ENCODE measurements around the gene TCP11L1. TPM values are rescaled to one million over a fixed set of nuclear protein-coding genes. Genes with fewer than 3 reads are reported as not detected.
A peak's percentile ranks its signal among the peaks of the same experiment; 100 is the strongest.

TCP11L1 gene
- total RNA-seq, 4 donors from 2014 or later, result 8.3 to 22.4 (median 19.0) TPM

- TF ChIP-seq CTCF (IDR thresholded peaks at IDR 0.05 in 4 of 5, conservative IDR thresholded peaks at IDR 0.05 in 1 of 5) (no peak), POLR2A (IDR thresholded peaks at IDR 0.05) (no peak)
- Histone ChIP-seq H3K36me3 (peaks cover 0 to 57% of the 10 kb centered on the region in 2 donors), H3K4me1 (peaks cover 0 to 6% of the 10 kb centered on the region in 2 donors), H3K27ac (no peak overlapping the region), H3K4me3 (no peak overlapping the region), H3K9me3 (no peaks in the 10 kb centered on the region), H3K27me3 (no peaks in the 10 kb centered on the region)
- in situ Hi-C loops (cut with MboI; ENCODE audit: low sequenced_read_pairs in 4 of 4), result loop anchor here (5.0 to 10.0 kb wide), 2 partner anchors 108 to 110 kb away; no protein-coding TSS in a partner anchor
- DNase-seq, result no peak
- ATAC-seq, result no peak
- intact Hi-C loops (cut with DNase I; ENCODE audit: low total_unique reads), result loop anchor here (1.0 kb wide), 1 partner anchor 105 kb away; no protein-coding TSS in a partner anchor
Observed at GRCh38 chr11:33064866-33065265, 25.5 kb downstream of the TCP11L1 start.

- no peaks in the 10 kb centered on the region for H3K9me3 ChIP-seq
- intact Hi-C loops (cut with DNase I; ENCODE audit: low total_unique reads) (loop anchor here (1.0 kb wide), 1 partner anchor 105 kb away; no protein-coding TSS in a partner anchor), in situ Hi-C loops (cut with MboI; ENCODE audit: low sequenced_read_pairs in 4 of 4) (loop anchor here in 1 of 4 donors (10.0 kb wide), 1 partner anchor 111 kb away; no protein-coding TSS in a partner anchor)
- no peak overlapping the region for H3K4me3 ChIP-seq
- TF ChIP-seq CTCF (IDR thresholded peaks at IDR 0.05 in 4 of 5, conservative IDR thresholded peaks at IDR 0.05 in 1 of 5) (peak; percentile 62 to 86 (median 83)), POLR2A (IDR thresholded peaks at IDR 0.05) (no peak)
- peak; percentile 62 to 71 for ATAC-seq
- no peaks in the 10 kb centered on the region for H3K27me3 ChIP-seq
- H3K36me3 ChIP-seq, result peaks cover 0 to 59% of the 10 kb centered on the region in 2 donors
- DNase-seq, result peak; percentile 7 to 39
- H3K4me1 ChIP-seq, result peaks cover 0 to 6% of the 10 kb centered on the region in 2 donors
- no peak overlapping the region for H3K27ac ChIP-seq
Observed at GRCh38 chr11:33065445-33066178, 26.2 kb downstream of the TCP11L1 start.

- Histone ChIP-seq H3K4me3 (no peak overlapping the region), H3K36me3 (peaks cover 0 to 59% of the 10 kb centered on the region in 2 donors), H3K27me3 (no peaks in the 10 kb centered on the region), H3K27ac (no peak overlapping the region), H3K9me3 (no peaks in the 10 kb centered on the region), H3K4me1 (peaks cover 0 to 6% of the 10 kb centered on the region in 2 donors)
- DNase-seq (no peak), ATAC-seq (no peak)
- intact Hi-C loops (cut with DNase I; ENCODE audit: low total_unique reads), result no loop called here
- in situ Hi-C loops (cut with MboI; ENCODE audit: low sequenced_read_pairs in 4 of 4), result loop anchor here in 1 of 4 donors (10.0 kb wide), 1 partner anchor 112 kb away; no protein-coding TSS in a partner anchor
- TF ChIP-seq CTCF (IDR thresholded peaks at IDR 0.05 in 4 of 5, conservative IDR thresholded peaks at IDR 0.05 in 1 of 5), result no peak
- TF ChIP-seq POLR2A (IDR thresholded peaks at IDR 0.05), result no peak
Observed at GRCh38 chr11:33067294-33067693, 27.9 kb downstream of the TCP11L1 start.

DNA sequence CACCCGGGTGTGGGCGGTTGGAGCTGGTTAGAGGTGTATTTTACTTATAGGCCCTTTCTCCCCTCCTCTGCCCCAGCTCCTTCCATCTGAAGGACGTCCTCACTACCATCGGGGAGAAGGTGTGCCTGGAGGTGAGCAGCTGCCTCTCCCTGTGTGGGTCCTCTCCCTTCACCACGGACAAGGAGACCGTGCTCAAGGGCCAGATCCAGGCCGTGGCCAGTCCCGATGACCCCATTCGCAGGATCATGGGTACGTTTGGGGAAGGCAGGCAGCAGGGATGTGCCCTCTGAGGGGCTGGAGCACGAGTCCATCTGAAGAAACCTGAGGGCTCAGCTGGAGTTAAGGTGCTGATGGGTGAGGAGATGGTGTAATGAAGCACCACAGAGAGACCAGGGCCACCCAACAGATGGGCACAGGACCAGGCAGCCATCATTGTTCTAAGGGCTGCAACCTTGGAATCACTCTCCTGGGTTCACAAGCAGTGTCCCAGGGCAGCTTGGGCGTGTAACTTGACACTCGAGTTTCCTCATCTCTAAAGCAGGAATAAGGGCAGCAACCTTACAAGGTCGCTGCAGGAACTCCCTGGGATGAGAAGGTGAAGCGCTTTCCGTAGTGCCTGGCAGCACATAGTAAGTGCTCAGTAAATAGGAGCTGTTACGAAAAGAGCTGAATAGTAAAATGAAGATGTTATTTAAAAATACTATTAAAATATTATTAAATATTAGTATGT, 29.4 kb downstream of the TCP11L1 start:
- H3K9me3 ChIP-seq, result no peaks in the 10 kb centered on the region
- H3K36me3 ChIP-seq, result peaks cover 0 to 71% of the 10 kb centered on the region in 2 donors
- DNase-seq, result no peak
- TF ChIP-seq POLR2A (IDR thresholded peaks at IDR 0.05) (no peak), CTCF (IDR thresholded peaks at IDR 0.05 in 4 of 5, conservative IDR thresholded peaks at IDR 0.05 in 1 of 5) (no peak)
- ATAC-seq, result no peak
- H3K4me3 ChIP-seq, result no peak overlapping the region
- no peaks in the 10 kb centered on the region for H3K27me3 ChIP-seq
- intact Hi-C loops (cut with DNase I; ENCODE audit: low total_unique reads), result no loop called here
- in situ Hi-C loops (cut with MboI; ENCODE audit: low sequenced_read_pairs in 4 of 4), result loop anchor here in 1 of 4 donors (10.0 kb wide), 1 partner anchor 114 kb away; no protein-coding TSS in a partner anchor
- H3K4me1 ChIP-seq, result peaks cover 0 to 2% of the 10 kb centered on the region in 2 donors
- no peak overlapping the region for H3K27ac ChIP-seq
